Fibroblast of skin of right biceps (primary cell): Measurements from ENCODE around the gene ATG5.

Experiments
- DNase-seq: peaks from one replicate; pipeline ENCODE4 v3.0.0-alpha.2; 2013

The ATG5 gene

GRCh38 chr6:106216527-106216926 is 109.0 kb downstream of the ATG5 start:
- DNase-seq = no peak

- peak; percentile 6 for DNase-seq
Measured at GRCh38 chr6:106215608-106216007, 110.0 kb downstream of the ATG5 start.

- no peak for DNase-seq
Measured at GRCh38 chr6:106214531-106214930, 111.0 kb downstream of the ATG5 start.

- DNase-seq = no peak
Measured at GRCh38 chr6:106213660-106214289, 111.8 kb downstream of the ATG5 start.

- DNase-seq = no peak
Measured at GRCh38 chr6:106212576-106212975, 113.0 kb downstream of the ATG5 start.

- no peak for DNase-seq
Measured at GRCh38 chr6:106206905-106207304, 118.7 kb downstream of the ATG5 start.

- no peak for DNase-seq
Measured at GRCh38 chr6:106204961-106205360, 120.6 kb downstream of the ATG5 start.

GRCh38 chr6:106199998-106200397 is 125.6 kb downstream of the ATG5 start:
- peak; percentile 97 for DNase-seq

GRCh38 chr6:106199331-106199730 is 126.2 kb downstream of the ATG5 start:
- DNase-seq = no peak

GRCh38 chr6:106197441-106197840 is 128.1 kb downstream of the ATG5 start:
- no peak for DNase-seq

- DNase-seq = peak; percentile 70
Measured at GRCh38 chr6:106194949-106195921, 130.3 kb downstream of the ATG5 start.

- DNase-seq = peak; percentile 90
Measured at GRCh38 chr6:106192824-106193223, 132.7 kb downstream of the ATG5 start.

- no peak for DNase-seq
Measured at GRCh38 chr6:106188104-106188794, 137.3 kb downstream of the ATG5 start.

GRCh38 chr6:106187424-106187982 is 138.1 kb downstream of the ATG5 start:
- DNase-seq = no peak

GRCh38 chr6:106186714-106187113 is 138.8 kb downstream of the ATG5 start:
- no peak for DNase-seq

GRCh38 chr6:106186172-106186571 is 139.4 kb downstream of the ATG5 start:
- no peak for DNase-seq

- DNase-seq = no peak
Measured at GRCh38 chr6:106185615-106186014, 139.9 kb downstream of the ATG5 start.

- no peak for DNase-seq
Measured at GRCh38 chr6:106184629-106185028, 140.9 kb downstream of the ATG5 start.

- DNase-seq = no peak
Measured at GRCh38 chr6:106183430-106183829, 142.1 kb downstream of the ATG5 start.

GRCh38 chr6:106182455-106182854 is 143.1 kb downstream of the ATG5 start:
- DNase-seq = no peak

- peak; percentile 95 for DNase-seq
Measured at GRCh38 chr6:106181664-106182418, 143.7 kb downstream of the ATG5 start.

GRCh38 chr6:106180208-106180607 is 145.4 kb downstream of the ATG5 start:
- no peak for DNase-seq
